ENCODE data around the gene PLEKHA6.

The PLEKHA6 gene

GRCh38 chr1:204321665-204322064, 38.1 kb downstream of the PLEKHA6 start:
- no peak for TF ChIP-seq CTCF (IDR thresholded peaks at IDR 0.05)

- TF ChIP-seq CTCF (IDR thresholded peaks at IDR 0.05): no peak
Observed at GRCh38 chr1:204321051-204321450, 38.7 kb downstream of the PLEKHA6 start.

GRCh38 chr1:204320382-204320804, 39.3 kb downstream of the PLEKHA6 start:
- TF ChIP-seq CTCF (IDR thresholded peaks at IDR 0.05): no peak

- no peak for TF ChIP-seq CTCF (IDR thresholded peaks at IDR 0.05)
Observed at GRCh38 chr1:204319462-204319861, 40.3 kb downstream of the PLEKHA6 start.

- no peak for TF ChIP-seq CTCF (IDR thresholded peaks at IDR 0.05)
Observed at GRCh38 chr1:204319027-204319426, 40.7 kb downstream of the PLEKHA6 start.

- no peak for TF ChIP-seq CTCF (IDR thresholded peaks at IDR 0.05)
Observed at GRCh38 chr1:204318324-204318723, 41.4 kb downstream of the PLEKHA6 start.

- no peak for TF ChIP-seq CTCF (IDR thresholded peaks at IDR 0.05)
Observed at GRCh38 chr1:204317170-204317569, 42.6 kb downstream of the PLEKHA6 start.

GRCh38 chr1:204316164-204316563, 43.6 kb downstream of the PLEKHA6 start:
- no peak for TF ChIP-seq CTCF (IDR thresholded peaks at IDR 0.05)
